ENCODE data around the gene TBC1D1.
A peak's percentile ranks its signal among the peaks of the same experiment; 100 is the strongest.

TBC1D1 gene

DNA sequence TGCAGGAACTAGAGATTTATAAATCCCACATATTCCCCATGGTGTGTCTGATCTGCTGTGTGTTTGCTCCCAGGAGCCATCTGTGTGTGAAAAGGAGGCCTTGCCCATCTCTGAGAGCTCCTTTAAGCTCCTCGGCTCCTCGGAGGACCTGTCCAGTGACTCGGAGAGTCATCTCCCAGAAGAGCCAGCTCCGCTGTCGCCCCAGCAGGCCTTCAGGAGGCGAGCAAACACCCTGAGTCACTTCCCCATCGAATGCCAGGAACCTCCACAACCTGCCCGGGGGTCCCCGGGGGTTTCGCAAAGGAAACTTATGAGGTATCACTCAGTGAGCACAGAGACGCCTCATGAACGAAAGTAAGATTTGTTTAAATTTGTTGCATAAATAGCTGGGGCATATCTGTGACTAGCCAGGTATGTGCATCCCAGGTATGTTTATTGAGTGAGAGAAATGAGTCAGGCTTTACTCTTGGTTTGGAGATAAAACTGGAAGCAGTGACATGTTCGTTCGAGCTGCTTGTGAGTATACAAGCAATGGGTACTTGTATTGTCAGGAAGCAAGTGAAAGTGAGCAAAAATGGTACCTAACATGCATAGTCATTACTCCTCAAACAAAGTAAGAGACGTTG is 158.8 kb downstream of the TBC1D1 start:
- peak; percentile 75 for DNase-seq (ENCODE audit: low spot score)

DNA sequence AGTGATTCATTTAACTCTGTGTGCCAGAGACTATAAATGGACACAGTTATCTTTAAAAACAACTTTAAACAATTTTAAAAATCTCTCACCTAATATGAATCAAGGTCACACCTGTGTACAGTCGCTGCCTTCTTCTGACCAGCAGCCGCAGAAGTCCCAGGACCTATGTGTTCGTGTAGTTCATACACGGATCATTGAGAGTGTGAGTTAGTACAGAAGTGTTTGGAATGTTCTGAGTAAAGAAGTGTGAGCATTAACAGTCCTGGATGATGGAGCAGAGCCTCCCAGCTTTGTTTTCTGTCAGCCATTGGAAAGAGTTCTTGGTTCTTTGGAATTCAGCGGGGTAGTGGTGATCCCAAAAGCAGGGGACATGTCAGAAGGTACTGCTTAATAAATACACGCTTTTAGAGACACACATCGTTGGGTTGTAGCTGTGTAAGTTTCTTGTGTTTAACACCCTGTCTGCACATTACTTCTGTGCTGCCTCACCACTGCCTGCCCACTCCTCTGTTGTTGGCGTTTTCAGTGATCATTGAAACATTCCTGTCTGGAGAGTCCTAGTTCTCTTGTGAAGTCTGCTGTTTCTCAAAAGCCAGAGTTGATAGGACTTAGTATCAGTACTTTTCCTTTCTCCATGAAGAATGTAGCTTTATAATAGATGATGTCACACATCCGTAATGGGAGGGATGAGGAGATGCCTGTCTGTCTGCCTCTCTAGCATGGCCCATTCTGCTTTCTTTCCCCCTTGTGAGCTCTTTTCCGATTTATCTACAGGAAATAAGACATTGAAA is 159.9 kb downstream of the TBC1D1 start:
- peak; percentile 32 for DNase-seq (ENCODE audit: low spot score)

DNA sequence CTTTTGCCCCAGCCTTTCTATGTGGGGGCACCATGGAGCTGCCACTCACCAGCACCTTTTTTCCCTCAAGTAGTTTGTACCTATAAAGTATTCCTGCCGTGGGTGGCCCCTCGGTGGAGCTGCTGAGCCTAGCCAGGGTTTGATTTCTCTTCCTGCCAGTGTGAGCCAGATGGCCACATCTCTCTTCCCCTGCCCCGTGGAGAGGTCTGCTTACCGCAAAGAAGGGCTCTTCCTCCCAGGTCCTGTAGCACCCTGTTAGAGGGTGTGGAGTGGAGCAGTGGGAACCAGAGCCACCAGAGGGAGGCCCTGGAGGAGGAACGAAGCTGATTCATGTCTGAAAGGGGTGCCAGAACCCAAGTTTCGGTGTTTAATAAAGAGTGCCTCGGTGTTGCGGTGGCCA is 164.7 kb downstream of the TBC1D1 start:
- DNase-seq (ENCODE audit: low spot score), result no peak

DNA sequence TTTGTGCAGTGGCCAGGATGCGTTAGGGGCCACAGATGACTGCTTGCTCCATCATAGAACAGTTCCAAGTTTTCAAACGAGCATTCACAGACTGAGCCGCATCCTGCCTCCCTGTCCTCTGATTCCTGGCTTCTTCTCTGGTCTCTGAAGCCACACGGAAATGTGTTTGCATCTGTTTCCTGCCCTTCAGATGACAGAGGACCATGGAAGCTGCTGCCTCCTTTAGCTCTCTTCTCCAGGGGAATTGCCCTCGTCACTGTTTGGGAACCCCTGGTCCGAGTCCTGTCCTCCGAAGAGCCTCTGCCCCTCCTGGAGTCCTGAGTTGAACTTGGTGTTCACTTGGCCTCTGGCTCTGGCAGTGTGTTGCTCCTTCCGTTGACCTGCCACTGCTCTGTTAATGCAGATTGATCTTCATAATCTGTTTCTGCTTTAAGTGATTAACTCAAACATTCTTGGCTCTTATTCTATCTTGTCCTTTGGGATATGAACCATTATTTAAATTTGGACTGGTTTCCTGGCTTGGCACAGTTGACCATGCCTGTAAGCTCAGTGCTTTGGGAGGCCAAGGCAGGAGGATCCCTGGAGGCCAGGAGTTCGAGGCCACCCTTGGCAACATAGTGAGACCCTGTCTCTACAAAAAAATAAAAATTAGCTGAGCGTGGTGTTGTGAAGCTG is 165.3 kb downstream of the TBC1D1 start:
- no peak for DNase-seq (ENCODE audit: low spot score)

DNA sequence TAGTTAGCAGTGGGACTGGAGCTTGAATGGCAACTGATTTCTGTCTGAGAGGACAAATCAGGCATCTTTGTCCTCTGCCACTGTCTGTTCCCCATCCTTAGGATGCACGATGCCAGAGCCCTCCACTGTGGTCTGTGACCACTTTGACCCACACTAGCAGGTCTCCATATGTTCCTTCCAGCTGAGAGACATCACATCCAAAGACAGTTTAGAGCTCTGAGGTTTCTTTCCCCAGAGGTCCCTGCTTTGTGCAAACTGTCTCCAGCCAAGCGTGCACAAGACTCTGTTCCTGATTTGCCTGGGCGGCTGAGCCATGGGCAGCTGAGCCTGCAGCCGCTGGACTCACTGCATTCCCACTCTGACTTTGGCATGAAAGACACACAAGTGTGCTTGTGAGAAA is 167.3 kb downstream of the TBC1D1 start:
- peak; percentile 47 for DNase-seq (ENCODE audit: low spot score)

DNA sequence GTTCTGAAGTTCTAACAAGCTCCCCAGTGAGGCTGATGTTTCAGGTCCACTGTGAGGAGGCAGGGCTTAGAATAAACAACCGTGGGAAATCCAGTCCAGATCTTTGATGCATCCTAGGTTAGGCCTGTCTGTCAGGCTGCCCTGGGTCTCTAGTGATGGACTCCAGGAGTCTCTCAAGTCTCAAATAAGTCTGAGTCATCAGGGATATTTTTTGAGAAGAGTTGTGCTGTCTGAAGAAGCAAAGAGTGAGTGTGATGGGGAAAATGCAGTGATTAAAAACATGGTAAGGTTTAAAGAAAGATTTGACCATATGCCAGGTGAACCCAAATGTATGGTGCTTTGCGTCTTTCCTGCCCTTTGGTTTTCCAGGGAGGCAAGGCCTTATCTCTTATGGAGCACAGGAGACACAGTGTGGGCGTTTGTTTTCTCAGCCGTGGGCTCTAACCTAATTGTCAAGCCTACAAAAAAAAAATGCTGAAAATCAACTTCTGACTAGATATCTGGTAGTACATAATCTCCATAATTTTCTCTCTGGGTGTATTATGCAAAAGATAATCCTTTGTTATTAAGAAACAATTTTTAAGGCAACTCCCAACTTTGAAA is 170.0 kb downstream of the TBC1D1 start:
- DNase-seq (ENCODE audit: low spot score), result peak; percentile 50

DNA sequence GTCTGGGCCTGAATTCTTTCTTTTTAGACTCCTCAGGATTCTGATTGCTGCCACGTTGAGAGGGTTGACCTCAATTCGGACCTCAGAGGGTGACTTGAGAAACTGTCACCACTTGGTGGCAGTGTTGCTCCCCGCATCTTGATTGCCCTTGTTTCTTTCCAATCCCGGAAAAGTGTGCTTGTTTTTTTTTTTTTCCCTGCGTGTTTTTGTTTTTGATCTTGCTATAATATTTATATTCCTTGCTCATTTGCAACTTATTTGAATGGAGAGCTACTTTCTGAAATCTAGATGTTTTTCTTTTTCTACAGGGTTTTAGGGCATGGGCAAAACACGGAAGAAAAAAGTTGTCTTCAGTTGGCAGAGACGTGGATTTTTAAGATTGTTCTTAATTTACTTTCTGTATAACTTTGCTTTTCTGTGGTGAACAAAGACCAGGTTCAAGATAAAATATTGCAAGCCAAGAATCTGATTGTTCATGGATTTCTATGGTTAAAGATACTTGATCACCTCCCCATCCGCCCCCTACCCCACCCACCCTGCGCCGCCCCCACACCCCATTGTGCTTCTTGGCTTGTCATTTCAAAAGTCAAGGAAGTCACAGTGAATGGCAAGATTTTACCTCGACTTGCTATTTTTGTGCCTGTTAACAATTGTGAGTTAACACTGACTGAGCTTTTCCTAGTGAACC is 171.3 kb downstream of the TBC1D1 start:
- peak; percentile 71 for DNase-seq (ENCODE audit: low spot score)

DNA sequence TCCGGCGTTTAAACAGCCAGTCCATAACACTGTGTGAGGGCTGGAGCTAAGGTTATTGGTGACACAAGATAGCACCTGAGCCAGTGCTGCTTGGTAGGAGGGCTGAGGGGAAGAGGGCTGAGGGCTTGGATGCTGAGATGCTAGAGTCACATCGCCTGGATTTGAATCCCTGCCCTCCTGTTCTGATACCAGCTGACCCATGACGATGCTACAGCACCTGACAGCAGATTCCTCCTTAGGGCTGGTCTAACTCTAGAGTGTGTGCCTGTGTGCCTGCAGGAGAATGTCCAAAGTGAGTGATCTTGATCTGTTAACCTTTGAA is 171.9 kb downstream of the TBC1D1 start:
- DNase-seq (ENCODE audit: low spot score), result no peak

DNA sequence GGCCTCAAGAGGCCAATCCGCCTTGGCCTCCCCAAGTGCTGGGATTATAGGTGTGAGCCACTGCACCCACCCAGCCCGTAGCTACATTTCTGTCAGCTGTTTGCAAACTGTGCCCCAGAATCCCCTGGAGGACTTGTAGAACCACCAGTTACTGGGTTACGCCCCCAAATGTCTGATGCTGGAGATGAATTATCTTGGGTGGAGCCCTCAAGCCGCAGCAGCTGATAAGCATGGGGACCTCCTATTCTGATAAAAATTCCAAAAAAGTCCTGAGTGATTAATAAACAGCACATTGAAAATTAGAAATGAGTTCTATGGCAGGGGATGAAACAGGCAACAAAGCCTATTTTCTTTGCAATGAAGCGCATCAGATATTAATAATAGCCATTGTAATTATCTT is 174.3 kb downstream of the TBC1D1 start:
- no peak for DNase-seq (ENCODE audit: low spot score)

DNA sequence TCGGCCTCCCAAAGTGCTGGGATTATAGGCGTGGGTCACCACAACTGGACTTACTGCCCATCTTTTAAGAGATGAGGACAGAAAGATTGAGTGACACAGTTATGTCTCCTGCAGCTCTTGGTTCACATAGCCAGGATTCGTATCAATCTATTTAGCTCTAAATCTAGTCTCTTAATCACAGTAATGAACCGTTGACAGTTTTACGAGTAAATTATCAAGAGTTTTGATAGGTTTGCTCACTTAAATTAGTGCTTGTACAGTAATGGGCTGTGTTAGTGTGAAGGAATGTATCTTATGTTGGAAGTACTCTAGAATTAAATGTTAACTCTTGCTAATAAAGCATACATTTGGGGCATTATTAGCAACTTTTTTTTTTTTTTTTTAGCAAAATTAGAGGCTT is 175.0 kb downstream of the TBC1D1 start:
- DNase-seq (ENCODE audit: low spot score), result no peak

DNA sequence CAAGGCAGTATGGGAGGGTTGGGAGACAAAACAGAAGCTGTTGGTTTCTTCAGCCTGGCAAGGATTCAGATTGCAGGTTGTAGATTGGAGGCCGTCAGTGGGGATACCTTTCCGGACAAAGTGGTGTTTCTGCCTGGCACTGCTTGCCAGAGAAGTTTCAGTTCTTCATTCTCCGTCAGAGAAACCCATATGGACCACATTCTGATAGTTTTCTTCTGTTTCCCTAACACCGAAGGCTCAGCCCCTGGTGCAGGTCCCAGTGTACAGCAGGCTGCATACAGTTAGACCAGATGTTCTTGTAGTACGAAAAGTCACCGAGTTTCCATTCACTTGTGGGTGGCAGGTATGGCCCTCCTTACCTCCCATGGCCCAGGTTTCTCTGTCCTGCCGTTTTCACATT is 176.6 kb downstream of the TBC1D1 start:
- DNase-seq (ENCODE audit: low spot score), result no peak

DNA sequence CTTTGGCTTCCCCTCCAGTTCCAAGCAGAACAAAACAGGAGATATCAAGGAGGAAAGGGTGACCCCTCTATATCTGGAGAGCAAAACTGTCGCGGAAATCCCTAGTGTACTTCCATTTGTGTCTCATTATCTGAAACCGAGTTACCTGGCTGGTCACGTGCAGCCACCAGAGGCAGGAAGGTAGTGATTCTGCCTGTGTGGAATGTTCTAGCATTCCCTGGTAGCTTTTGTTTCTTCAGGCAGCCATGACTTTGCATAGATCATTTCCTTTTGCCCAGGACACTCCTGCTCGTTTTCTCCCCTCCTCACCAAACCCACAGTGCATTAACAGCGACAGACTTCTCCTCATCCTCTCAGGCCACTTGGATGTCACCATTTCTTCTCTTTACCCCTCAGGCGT is 177.2 kb downstream of the TBC1D1 start:
- DNase-seq (ENCODE audit: low spot score), result peak; percentile 57

DNA sequence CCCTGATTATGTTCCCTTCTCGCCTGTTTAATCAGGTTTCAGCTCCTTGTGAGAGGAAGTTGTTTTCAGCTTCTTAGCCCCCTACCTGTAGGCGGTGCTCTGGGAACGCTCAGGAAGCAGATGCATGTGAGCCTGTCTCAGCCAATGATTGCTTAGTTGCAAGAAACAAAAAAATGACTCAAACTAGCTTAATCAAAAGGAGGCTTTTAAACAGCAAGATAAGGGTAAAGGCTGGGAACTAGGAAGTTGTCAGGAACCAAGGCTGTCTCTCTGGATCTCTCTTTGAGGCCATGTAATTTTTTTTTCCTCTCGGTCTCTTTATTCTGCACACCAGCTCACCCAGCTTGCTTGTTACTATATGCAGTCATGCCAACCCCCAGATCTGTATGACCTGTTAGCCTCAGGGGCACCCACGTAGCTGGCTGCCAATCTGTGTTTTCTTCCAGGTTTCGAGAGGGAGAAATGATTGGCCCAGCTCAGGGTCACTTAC is 178.4 kb downstream of the TBC1D1 start:
- DNase-seq (ENCODE audit: low spot score), result peak; percentile 51

DNA sequence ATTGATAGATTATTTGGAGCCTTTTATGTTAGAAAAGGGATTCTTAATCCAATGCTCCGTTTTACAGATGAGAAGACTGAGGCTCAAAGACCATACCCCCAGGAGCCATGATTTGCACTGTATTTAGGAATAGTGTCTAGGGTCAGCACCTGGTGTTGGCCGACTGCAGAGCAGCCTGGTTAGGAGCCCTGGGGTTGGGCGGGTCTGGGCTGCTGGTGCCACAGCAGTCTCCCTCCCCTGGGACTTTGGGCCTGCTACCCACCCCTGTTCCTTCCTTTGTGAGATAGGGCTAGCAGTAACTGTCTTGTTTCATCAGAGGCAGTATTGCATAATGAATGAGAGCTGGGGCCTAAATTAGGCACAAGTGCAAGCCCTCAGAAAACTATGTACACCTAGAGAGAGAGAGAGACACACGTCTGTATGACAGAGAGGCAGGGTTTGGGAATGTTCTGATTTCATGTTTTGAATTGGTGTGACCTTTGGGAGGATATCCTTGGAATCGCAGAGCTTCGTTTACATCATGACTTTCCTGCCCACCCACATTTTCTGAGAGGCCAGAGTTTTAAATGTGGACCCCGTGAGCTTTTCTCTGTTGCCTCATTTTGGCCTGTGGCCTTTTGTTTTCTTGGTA is 181.0 kb downstream of the TBC1D1 start:
- no peak for DNase-seq (ENCODE audit: low spot score)

DNA sequence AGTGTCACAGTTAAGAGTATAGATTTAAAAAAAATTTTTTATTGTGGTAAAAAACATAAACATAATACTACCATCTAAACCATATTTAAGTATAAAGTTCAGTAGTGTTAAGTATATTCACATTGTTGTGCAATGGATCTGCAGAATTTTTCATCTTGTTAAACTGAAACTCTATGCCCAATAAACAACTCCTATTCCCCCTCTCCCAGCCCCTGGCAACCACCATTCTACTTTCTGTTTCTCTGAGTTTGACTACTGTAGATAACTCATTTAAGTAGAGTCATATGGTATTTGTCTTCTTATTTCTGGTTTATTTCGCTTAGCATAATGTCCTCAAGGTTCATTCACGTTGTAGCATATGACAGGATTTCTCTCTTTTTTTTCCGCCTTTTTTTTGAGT is 181.7 kb downstream of the TBC1D1 start:
- DNase-seq (ENCODE audit: low spot score), result no peak

DNA sequence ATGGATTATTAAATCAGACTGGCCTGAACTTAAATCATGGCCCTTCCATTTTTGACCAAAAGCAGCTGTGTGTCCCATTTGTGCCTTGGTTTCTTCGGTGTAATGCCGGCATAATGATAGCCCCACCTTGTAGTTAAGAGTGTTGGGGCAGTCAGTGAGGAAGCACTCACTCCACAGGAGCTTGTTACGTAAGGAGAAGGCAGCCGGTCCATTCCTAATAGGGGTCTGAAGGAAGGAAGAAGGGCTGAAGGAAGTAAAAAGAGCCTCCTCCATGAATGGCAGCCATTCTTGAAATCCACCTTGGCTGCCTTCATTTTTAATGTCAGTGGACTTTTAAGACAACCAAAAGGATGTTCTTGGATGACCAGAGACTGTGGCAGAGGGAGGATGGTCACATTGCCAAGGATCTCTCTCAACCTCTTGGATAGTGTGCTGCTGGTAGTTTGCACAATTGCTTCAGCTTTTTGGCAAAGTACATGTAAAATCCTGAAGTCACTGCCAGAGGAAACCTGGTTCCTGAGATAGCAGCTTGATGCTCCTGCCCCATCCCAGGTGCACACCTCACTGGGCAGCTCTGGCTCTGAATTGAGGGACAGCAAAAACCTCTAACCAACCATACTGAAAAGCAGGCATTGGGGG is 182.8 kb downstream of the TBC1D1 start:
- no peak for DNase-seq (ENCODE audit: low spot score)

DNA sequence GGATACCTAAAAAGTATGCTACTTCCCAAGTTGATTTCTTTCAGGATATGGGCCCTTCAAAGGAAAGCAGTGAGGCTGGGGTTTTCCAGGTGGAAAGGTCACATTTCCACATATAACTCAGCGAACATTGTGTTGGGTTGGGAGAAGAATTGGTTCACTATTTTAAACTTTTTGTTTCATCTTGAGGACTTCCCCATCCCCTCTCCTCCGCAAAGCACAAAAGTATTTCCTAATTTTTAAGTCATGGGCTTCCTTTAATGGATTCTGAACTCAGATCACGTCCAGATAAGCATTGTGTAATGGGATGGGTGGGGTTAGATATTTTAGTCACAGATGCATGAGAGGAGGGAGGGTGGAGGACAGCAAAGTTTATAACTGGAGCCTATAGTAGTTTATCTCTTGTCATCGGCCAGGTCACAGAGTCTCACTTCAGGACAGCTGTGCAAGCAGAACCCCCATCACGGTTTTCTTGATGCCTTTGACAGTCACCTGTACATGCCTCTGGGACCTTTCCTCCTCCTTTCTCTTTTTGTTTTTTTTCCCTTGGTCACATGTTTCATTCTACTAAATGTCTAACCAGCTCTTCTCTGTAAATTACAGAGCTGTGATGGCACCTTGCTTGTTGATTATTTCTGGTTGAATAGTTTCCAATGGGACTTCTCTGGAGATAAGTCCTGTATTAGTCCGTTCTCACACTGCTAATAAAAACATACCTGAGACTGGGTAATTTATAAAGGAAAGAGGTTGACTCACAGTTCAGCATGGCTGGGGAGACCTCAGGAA is 184.7 kb downstream of the TBC1D1 start:
- DNase-seq (ENCODE audit: low spot score), result no peak

DNA sequence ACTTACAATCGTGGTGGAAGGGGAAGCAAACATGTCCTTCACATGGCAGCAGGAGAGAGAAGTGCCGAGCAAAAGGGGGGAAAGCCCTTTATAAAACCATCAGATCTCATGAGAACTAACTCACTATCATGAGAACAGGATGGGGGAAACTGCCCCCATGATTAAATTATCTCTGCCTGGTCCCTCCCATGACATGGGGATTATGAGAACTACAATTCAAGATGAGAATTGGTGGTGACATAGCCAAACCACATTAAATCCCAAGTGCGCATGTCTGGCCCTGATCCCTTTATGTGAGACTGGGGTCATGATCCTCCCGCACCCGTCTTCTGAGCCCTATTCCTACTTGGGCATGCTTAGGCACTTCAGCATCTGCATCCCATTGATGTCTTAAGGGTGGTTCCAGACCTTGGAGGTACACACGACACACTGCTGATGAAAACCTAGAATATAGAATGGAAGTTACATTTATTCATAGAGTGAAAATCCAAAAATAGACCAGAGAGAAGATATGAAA is 185.3 kb downstream of the TBC1D1 start:
- DNase-seq (ENCODE audit: low spot score), result no peak

DNA sequence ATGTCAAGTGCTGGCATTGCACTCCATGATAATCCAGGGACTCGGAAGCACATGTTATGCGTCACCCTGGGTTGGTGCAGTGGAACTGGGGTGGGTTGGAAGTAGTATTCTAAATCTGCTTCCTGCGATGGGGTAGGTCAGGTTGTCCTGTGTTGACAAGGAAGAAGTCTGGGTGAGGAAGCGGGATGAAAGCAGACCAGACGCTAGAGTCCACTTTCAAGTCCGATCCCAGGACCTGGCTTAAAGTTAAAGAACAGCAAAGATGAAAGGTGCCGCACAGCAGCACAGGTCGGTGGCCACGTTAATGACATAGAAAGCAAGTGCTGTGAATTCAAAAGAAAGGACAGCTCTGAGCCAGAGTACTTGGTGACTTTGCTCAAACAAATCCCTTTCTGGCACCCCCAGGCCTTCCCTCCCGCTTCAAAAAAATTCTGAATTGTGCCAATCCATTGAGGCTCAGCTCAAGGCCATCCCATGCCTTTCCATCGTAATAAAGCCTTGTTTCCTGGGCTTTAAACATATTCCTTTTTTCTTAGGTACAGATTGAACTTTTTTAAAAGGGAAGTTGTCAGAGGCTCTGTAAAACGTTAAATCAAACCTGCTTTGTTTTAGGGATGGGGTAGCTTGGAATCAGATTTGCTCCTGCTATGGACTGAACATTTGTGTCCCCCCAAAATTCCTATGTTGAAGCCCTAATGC is 187.1 kb downstream of the TBC1D1 start:
- DNase-seq (ENCODE audit: low spot score), result no peak
